ENCODE measurements around the gene CEP104. TPM values are rescaled to one million over a fixed set of nuclear protein-coding genes. Genes with fewer than 3 reads are reported as not detected.

Gene CEP104
- total RNA-seq, 1 donor from 2014 or later, result 18.3 TPM

DNA sequence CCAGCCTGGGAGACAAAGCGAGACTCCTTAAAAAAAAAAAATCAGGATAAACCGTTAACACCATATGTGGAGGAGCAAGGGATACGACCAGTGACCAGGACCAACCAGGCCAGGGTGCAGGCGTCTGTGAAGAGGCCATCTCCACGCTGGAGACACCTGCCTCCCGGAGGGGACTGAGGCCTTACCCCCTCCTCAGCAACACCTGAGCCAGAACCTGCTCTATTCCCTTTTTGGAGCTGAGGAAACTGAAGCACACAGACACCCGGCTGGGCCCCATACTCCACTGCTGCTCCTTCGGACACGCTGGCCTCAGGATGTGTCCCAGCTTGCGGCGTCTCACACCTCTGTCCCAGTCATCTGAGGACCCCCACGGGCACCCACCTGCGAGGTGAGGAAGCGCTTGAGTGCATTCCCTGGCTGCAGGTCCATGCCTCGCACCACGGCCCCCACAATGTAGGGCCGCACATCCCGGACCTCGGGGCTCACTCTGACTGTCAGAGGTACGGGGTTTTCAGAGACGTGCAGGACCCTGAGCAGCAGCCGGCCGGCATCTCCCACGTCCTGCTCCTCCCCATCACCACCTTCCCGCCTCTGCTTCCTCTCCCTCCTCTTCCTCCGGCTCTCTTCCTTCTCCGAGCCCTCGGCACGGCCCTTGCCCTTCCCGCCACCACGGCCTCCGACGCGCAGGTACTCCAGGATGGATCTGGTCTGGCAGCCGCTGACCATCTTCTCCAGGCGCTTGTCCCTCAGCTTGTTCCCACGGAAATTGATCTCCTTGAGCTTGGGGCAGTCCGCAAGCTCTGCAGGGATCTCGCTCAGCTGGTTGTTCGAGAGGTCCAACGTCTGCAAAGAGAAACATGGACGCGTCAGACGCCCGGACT lies 70.3 kb downstream of the CEP104 start:
- H3K4me3 ChIP-seq (ENCODE audit: low read depth, low read length), result no peak overlapping the region
- DNase-seq (ENCODE audit: low read depth), result no peak
- TF ChIP-seq, protein P1, sequence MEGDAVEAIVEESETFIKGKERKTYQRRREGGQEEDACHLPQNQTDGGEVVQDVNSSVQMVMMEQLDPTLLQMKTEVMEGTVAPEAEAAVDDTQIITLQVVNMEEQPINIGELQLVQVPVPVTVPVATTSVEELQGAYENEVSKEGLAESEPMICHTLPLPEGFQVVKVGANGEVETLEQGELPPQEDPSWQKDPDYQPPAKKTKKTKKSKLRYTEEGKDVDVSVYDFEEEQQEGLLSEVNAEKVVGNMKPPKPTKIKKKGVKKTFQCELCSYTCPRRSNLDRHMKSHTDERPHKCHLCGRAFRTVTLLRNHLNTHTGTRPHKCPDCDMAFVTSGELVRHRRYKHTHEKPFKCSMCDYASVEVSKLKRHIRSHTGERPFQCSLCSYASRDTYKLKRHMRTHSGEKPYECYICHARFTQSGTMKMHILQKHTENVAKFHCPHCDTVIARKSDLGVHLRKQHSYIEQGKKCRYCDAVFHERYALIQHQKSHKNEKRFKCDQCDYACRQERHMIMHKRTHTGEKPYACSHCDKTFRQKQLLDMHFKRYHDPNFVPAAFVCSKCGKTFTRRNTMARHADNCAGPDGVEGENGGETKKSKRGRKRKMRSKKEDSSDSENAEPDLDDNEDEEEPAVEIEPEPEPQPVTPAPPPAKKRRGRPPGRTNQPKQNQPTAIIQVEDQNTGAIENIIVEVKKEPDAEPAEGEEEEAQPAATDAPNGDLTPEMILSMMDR (conservative IDR thresholded peaks at IDR 0.05; ENCODE audit: low read depth, low read length), result no peak

DNA sequence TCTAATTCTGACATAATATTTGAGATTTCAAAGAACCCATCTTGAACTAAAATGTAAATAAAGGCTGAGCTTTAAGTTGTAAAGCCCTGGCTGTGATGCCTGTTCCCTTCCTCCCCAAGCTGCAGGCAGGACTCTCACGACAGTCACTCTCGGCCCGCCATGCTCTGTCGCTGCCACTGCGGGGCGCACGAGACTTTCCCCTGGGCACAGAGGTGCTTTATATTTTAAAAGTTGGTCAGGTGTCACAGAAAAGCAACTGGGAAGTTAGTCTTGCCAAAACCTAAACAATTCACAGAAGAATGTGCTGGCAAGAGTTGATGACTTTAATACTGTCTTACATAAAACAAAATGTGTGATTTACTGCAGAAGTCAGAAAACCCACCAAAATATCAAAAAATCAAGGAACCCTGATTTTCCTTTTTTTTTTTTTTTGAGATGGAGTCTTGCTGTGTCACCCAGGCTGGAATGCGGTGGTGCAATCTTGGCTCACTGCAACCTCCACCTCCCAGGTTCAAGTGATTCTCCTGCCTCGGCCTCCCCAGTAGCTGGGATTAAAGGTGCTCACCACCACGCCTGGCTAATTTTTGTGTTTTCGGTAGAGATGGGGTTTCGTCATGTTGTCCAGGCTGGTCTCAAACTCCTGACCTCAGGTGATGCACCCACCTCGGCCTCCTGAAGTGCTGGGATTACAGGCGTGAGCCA lies 71.4 kb downstream of the CEP104 start:
- TF ChIP-seq, protein P1 (conservative IDR thresholded peaks at IDR 0.05; ENCODE audit: low read depth, low read length), result peak; percentile 66
- no peak overlapping the region for H3K4me3 ChIP-seq (ENCODE audit: low read depth, low read length)
- no peak for DNase-seq (ENCODE audit: low read depth)

DNA sequence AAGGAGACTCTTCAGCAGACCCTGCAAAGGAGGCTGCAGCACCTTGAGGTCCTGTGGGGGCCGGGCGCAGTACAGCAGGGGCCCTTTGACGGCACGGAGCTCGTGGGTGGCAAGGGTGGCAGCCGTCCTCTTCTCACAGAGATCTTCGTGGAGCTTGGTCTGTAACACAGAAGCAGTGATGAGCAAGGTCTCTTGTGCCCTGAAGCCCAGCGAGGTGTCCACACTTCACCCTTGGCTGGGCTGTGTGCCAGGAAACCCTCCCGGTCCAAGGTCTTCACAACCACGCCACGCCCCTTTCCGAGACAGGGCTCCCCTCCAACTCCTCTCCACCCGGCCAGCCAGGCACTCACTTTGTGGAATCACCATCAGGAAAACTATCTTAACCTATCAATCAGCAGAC lies 72.0 kb downstream of the CEP104 start:
- no peak overlapping the region for H3K4me3 ChIP-seq (ENCODE audit: low read depth, low read length)
- TF ChIP-seq, protein P1 (conservative IDR thresholded peaks at IDR 0.05; ENCODE audit: low read depth, low read length), result no peak

DNA sequence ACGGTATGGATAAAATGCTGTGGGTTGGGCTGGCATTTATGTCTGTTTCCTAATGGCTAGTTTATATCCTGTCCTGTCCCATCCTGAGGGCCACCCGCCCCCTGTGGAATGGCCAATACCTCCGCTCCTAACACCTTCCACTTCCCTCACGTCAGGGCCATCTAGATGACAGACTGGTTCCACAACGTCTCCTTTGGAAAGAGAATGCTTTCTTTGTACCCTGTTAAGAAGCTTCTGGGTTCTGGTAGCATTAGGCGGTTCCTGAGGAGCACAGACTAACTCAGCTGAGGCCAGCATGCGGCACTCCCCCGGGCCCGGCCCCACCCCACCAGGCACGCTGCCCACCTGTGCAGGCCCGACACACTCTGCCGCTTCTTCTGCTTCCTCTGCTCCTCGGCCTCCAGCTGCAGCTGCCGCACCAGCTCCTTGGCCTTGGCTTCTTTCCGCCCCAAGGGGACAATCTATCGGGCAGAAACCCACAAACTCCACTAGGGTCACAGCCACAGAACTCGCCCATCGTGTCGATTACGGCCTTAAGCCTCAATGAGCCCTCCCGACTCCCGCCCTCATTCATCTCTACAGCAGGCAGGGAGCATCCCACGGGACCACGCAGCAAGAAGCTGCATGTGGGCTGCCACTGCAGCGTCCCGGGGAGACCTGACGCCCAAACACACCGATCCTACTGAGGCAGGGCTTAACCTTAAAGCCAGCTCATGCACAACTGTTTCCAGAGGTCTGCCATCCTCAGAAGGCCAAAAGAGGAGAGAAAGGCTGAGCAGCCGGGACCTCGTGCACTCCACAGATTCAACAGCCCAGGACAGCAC lies 73.1 kb downstream of the CEP104 start:
- H3K4me3 ChIP-seq (ENCODE audit: low read depth, low read length), result no peak overlapping the region
- TF ChIP-seq, protein P1 (conservative IDR thresholded peaks at IDR 0.05; ENCODE audit: low read depth, low read length), result no peak
- no peak for DNase-seq (ENCODE audit: low read depth)

More for the DNA sequence above, 72.0 kb downstream of the CEP104 start:
- no peak for DNase-seq (ENCODE audit: low read depth)

DNA sequence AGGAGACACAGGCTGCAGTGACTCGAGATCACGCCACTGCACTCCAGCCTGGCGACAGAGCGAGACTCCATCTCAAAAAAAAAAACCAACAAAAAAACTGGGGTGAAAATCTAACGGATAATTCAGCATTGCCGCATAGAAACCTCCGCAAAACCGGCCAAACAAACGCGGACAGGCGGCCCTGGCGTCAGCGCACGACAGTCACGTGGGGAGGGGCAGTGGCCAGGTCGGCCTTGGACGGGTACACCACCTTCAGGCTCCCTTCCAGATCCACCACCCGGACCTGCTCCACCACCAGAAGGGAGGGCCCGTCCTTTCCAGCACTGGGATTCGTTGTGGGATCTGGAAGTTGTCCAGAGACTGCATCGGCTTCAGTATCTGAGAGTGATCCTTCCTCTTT lies 76.1 kb downstream of the CEP104 start:
- no peak for DNase-seq (ENCODE audit: low read depth)
- TF ChIP-seq, protein P1 (conservative IDR thresholded peaks at IDR 0.05; ENCODE audit: low read depth, low read length), result no peak
- H3K4me3 ChIP-seq (ENCODE audit: low read depth, low read length), result no peak overlapping the region

DNA sequence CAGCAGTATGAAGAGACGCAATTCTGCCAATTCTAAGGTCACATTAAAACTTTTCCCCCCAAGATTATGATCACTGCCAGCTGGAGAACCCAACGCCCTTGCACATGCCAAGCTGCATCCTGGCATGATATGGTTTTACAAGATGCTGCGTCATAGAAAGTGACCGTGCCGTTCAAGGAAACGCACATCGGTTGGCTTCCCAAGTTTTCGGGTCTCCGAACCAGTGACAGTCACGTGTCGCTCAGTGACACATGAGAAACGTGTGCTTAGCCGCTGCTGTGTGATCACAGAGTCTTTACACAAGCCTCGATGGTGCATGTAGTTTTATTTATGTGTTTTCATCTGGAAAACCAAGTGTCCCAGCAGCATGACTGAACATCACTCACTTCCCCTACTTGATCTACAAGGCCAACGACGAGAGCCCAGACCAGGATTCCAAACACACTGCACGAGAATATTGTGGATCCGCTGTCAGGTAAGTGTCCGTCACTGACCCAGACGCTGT lies 77.0 kb downstream of the CEP104 start:
- TF ChIP-seq, protein P1 (conservative IDR thresholded peaks at IDR 0.05; ENCODE audit: low read depth, low read length), result no peak
- no peak overlapping the region for H3K4me3 ChIP-seq (ENCODE audit: low read depth, low read length)
- no peak for DNase-seq (ENCODE audit: low read depth)

All from epithelial cell of proximal tubule (primary cell).